A549 (cell line): ENCODE data around the gene HPCAL1. TPM values are rescaled to one million over a fixed set of nuclear protein-coding genes. Genes with fewer than 3 reads are reported as not detected.

Experiments
- ATAC-seq, 2 experiments: fragments of 200-7000 bp in 1 of 2; fragments of >200 bp in 1 of 2; cut with Nextera tagmentation in 1 of 2; cut with Tn5 transposase in 1 of 2; 3 replicates each; pipeline versions ENCODE4 v1.8.0 to v1.9.1; 2018 to 2020; ENCODE audit warnings: mild to moderate bottlenecking in 1 of 2, moderate library complexity in 1 of 2
- CTCF ChIA-PET: fragments of 300-600 bp; sonication (Branson Sonifier 250); formaldehyde crosslinking; extraction: SDS; loops from one replicate; lab custom pipeline; 2021; ENCODE audit warnings: antibody characterized with exemption, inconsistent platforms; lab: Yijun Ruan, JAX
- POLR2A ChIA-PET: fragments of 350-600 bp; formaldehyde crosslinking; extraction: SDS; loops from one replicate; lab custom pipeline; 2021; ENCODE audit warnings: antibody characterized with exemption, inconsistent platforms; lab: Yijun Ruan, JAX
- DNase-seq, 2 experiments: peaks; one replicate each; pipeline versions ENCODE4 v3.0.0 to v3.0.0-alpha.2; 2011 to 2016; ENCODE audit warnings: low read depth in 1 of 2, low spot score in 1 of 2
- FAIRE-seq: peaks from 2 replicates; lab custom pipeline; 2011; peaks lifted over from hg19 to GRCh38; lab: Jason Lieb, UNC
- H3K27ac ChIP-seq, 2 experiments: fragments of >200 bp; sonication (Bioruptor Twin); formaldehyde crosslinking; 3 replicates each; pipeline ENCODE4 v1.5.1; 2016 to 2017
- H3K4me1 ChIP-seq: fragments of >200 bp; sonication (Bioruptor Twin); formaldehyde crosslinking; 3 replicates; pipeline ENCODE4 v1.6.1; 2016
- H3K4me2 ChIP-seq: fragments of >200 bp; sonication (Bioruptor Twin); formaldehyde crosslinking; 3 replicates; pipeline ENCODE4 v1.6.1; 2016
- H3K4me3 ChIP-seq: fragments of >200 bp; sonication (Bioruptor Twin); formaldehyde crosslinking; 3 replicates; pipeline ENCODE4 v1.5.1; 2016
- H3K9me3 ChIP-seq: fragments of >200 bp; sonication (Bioruptor Twin); formaldehyde crosslinking; 3 replicates; pipeline ENCODE4 v1.6.1; 2016
- CBX2 ChIP-seq: fragments of 200-600 bp; sonication (generic); IDR thresholded peaks from 2 replicates; pipeline ENCODE4 v1.6.1; 2016; ENCODE audit warnings: low read depth, mild to moderate bottlenecking, borderline replicate concordance
- CBX8 ChIP-seq: fragments of 200-600 bp; sonication (generic); IDR thresholded peaks from 2 replicates; pipeline ENCODE4 v1.6.1; 2016
- CEBPB ChIP-seq, 2 experiments: fragments of >200 bp in 1 of 2; sonication (Bioruptor Twin) in 1 of 2; formaldehyde crosslinking in 1 of 2; IDR thresholded peaks; 2 replicates each; pipeline ENCODE4 v1.6.1; 2012 to 2016
- CHD2 ChIP-seq: fragments of 150-350 bp; IDR thresholded peaks from 2 replicates; pipeline ENCODE4 v1.6.1; 2014; ENCODE audit warnings: low read length; ENCODE audit not compliant: partially characterized antibody
- CHD4 ChIP-seq: fragments of 200-600 bp; sonication (generic); IDR thresholded peaks from 2 replicates; pipeline ENCODE4 v1.6.1; 2016; ENCODE audit warnings: antibody characterized with exemption, mild to moderate bottlenecking, borderline replicate concordance
- FOSL2 ChIP-seq, 2 experiments: fragments of 450-650 bp in 1 of 2; fragments of >200 bp in 1 of 2; sonication (Bioruptor Twin) in 1 of 2; formaldehyde crosslinking; IDR thresholded peaks; 2 replicates each; pipeline versions ENCODE4 v1.5.0 to v1.6.1; 2016 to 2020; ENCODE audit warnings: mild to moderate bottlenecking in 1 of 2, moderate library complexity in 1 of 2
- HOXB13 ChIP-seq: fragments of 250-450 bp; sonication (Bioruptor Pico); IDR thresholded peaks from 2 replicates; pipeline ENCODE4 v1.5.0; 2020; ENCODE audit warnings: low read depth, mild to moderate bottlenecking, moderate library complexity
- JUN ChIP-seq, 2 experiments: fragments of >200 bp; sonication (Bioruptor Twin); formaldehyde crosslinking; IDR thresholded peaks; 2 replicates in 1 of 2; 3 replicates in 1 of 2; pipeline ENCODE4 v1.6.1; 2016 to 2017
- KDM5A ChIP-seq: fragments of 200-600 bp; sonication (generic); IDR thresholded peaks from 2 replicates; pipeline ENCODE4 v1.6.1; 2016; ENCODE audit warnings: antibody characterized with exemption, mild to moderate bottlenecking
- NR3C1 ChIP-seq: fragments of >200 bp; sonication (Bioruptor Twin); formaldehyde crosslinking; IDR thresholded peaks from 3 replicates; pipeline ENCODE4 v1.6.1; 2017
- RCOR1 ChIP-seq: fragments of 150-350 bp; IDR thresholded peaks from 2 replicates; pipeline ENCODE4 v1.6.1; 2014; ENCODE audit warnings: antibody characterized with exemption, low read length, low read depth
- ZSCAN20 ChIP-seq: fragments of 250-450 bp; sonication (Bioruptor Pico); IDR thresholded peaks from 2 replicates; pipeline ENCODE4 v1.8.0; 2022; ENCODE audit warnings: mild to moderate bottlenecking, moderate library complexity
- WGBS: methylation state at CpG from one replicate; pipeline ENCODE4 v1.1.6; 2017; ENCODE audit errors: missing lambda C conversion rate; 5-methylcytosine and 5-hydroxymethylcytosine counted together
- polyA plus RNA-seq, 4 experiments: library from polyadenylated mRNA; depleted of rRNA in 3 of 4; stranded (reverse); fragments of >200 nt; fragmentation: RNase III in 1 of 4; extraction: RNeasy Plus Mini Kit Qiagen cat#74134 plus additional on column Dnase treatment in 1 of 4; gene quantifications; 2 replicates in 3 of 4; 3 replicates in 1 of 4; pipeline ENCODE4 v1.2.3, GENCODE V29; 2011 to 2017
- TF ChIP-seq, protein P1 (sequence below): IDR thresholded peaks from 2 replicates; pipeline ENCODE4 v1.6.1; 2012
- TF ChIP-seq, protein P2 (sequence below): IDR thresholded peaks from 2 replicates; pipeline ENCODE4 v1.6.1; 2012; ENCODE audit warnings: low read depth, borderline replicate concordance
- TF ChIP-seq, protein P3 (sequence below): fragments of >200 bp; sonication (Bioruptor Twin); formaldehyde crosslinking; IDR thresholded peaks from 3 replicates; pipeline ENCODE4 v1.6.1; 2016
- TF ChIP-seq, protein P4 (sequence below): IDR thresholded peaks from 2 replicates; pipeline ENCODE4 v1.6.1; 2012
- TF ChIP-seq, protein P5 (sequence below): fragments of 250-450 bp; sonication (Bioruptor Pico); IDR thresholded peaks from 2 replicates; pipeline ENCODE4 v1.5.0; 2021; ENCODE audit warnings: mild to moderate bottlenecking, moderate library complexity, borderline replicate concordance

The HPCAL1 gene
- polyA plus RNA-seq, 2 of the 4 experiments (the other 2 are of a cell fraction): 44.4 to 66.4 TPM

DNA sequence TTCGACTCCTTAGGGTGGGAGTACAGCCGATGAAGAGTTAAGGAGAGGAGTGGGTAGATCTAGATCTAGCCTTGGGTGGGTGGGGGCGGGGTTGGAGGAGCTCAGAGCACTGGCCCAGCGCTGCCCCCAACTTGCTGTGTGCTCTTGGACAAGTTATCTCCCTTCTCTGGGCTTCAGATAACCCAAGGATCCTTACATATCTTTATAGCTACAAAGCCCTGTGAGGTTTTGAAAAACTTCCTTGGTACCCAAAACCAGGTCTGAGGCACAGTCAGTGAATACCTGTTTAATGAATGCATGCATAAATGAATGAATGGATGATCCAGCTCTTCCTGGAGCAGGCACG is 146.8 kb downstream of the HPCAL1 start:
- peak overlapping the region; percentile 90 to 98 for H3K27ac ChIP-seq
- FAIRE-seq (no peak), DNase-seq (no peak), ATAC-seq (no peak)
- TF ChIP-seq, protein P1, sequence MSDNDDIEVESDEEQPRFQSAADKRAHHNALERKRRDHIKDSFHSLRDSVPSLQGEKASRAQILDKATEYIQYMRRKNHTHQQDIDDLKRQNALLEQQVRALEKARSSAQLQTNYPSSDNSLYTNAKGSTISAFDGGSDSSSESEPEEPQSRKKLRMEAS: no peak
- TF ChIP-seq CBX2: no peak
- TF ChIP-seq CHD4: no peak
- TF ChIP-seq, protein P2, sequence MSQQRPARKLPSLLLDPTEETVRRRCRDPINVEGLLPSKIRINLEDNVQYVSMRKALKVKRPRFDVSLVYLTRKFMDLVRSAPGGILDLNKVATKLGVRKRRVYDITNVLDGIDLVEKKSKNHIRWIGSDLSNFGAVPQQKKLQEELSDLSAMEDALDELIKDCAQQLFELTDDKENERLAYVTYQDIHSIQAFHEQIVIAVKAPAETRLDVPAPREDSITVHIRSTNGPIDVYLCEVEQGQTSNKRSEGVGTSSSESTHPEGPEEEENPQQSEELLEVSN: no peak
- no peak for TF ChIP-seq RCOR1
- TF ChIP-seq, protein P3, sequence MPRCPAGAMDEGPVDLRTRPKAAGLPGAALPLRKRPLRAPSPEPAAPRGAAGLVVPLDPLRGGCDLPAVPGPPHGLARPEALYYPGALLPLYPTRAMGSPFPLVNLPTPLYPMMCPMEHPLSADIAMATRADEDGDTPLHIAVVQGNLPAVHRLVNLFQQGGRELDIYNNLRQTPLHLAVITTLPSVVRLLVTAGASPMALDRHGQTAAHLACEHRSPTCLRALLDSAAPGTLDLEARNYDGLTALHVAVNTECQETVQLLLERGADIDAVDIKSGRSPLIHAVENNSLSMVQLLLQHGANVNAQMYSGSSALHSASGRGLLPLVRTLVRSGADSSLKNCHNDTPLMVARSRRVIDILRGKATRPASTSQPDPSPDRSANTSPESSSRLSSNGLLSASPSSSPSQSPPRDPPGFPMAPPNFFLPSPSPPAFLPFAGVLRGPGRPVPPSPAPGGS: no peak
- WGBS: 68% methylated on average over 4 of the region's 5 CpGs
- peak overlapping the region; percentile 78; the same call in 2 of the 3 replicates for H3K4me3 ChIP-seq
- CTCF ChIA-PET: interaction anchor here (0.7 to 3.1 kb wide), 10 partner anchors 14 to 401 kb away, joined by 3 to 21 read pairs (median 4); no protein-coding TSS in a partner anchor
- H3K9me3 ChIP-seq: no peaks in the 10 kb centered on the region
- peaks cover 66% of the 10 kb centered on the region for H3K4me1 ChIP-seq
- POLR2A ChIA-PET: interaction anchor here (0.8 to 2.1 kb wide), 2 partner anchors 44 to 48 kb away, joined by 4 to 17 read pairs; no protein-coding TSS in a partner anchor
- peak overlapping the region; percentile 92 for H3K4me2 ChIP-seq

DNA sequence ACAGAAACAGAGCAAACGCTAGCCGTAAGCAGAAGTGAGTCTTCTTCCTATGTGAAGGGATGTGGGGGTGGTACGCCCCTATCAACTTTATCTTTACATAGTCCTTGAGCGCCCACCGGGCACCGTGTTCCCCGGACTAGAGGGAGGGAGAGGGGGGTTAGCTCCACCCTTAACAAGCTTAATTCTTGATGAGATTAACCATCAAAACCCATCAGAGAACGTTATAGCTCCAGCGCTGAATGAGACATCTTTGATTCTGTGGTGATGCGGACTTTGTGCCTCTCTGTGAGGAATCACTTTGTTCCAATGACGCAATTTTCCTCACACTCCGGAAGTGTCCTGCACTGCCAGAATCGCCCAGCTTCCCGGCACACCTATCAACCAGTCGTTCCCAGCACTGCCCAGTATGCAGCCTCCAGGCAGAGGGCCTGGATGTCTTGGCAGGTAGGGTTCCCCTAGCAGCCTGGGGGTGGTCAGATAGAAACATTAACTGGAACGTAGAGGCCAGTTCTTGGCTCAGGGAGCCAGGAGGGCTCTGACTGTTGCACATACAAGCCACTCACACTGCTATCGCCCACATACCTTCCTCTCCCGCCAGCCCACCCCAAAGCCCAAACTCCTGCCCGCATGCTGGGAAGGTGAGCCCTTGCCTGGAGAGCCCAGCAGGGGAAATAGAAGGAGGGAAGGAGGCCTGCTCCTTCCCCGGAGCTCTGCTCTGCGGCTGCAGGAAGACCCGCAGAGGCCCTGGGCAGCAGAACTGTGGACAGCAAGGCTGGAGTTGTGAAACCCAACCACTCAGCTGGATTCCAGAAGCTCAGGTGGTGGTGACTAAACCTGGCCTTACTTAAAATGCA is 147.4 kb downstream of the HPCAL1 start:
- Histone ChIP-seq H3K4me3 (peak overlapping the region; percentile 16; the same call in 2 of the 3 replicates), H3K27ac (peak overlapping the region; percentile 90 to 98), H3K9me3 (no peaks in the 10 kb centered on the region), H3K4me1 (peaks cover 67% of the 10 kb centered on the region), H3K4me2 (peak overlapping the region; percentile 92)
- FAIRE-seq (no peak), ATAC-seq (peak; percentile 2 to 41; a peak in 3 of 6 replicates), DNase-seq (peak; percentile 58 to 80)
- ChIA-PET POLR2A (interaction anchor here (0.8 to 2.1 kb wide), 2 partner anchors 43 to 47 kb away, joined by 4 to 17 read pairs; no protein-coding TSS in a partner anchor), CTCF (interaction anchor here (0.7 to 3.1 kb wide), 12 partner anchors 15 to 402 kb away, joined by 3 to 21 read pairs (median 3); no protein-coding TSS in a partner anchor)
- TF ChIP-seq CBX8 (no peak), CHD4 (no peak), CEBPB (IDR thresholded peaks at IDR 0.05) (peak; percentile 66 to 88; a peak in 3 of 4 replicates), FOSL2 (IDR thresholded peaks at IDR 0.05) (no peak), FOSL2 (CRISPR knock-in tag; IDR thresholded peaks at IDR 0.05) (peak; percentile 41; the same call in 1 of the 2 replicates), JUN (IDR thresholded peaks at IDR 0.05) (peak in 1 of 2 experiments; percentile 50; a peak in 1 of 5 replicates), ZSCAN20 (CRISPR knock-in tag) (no peak), NR3C1 (no peak)
- TF ChIP-seq, protein P4, sequence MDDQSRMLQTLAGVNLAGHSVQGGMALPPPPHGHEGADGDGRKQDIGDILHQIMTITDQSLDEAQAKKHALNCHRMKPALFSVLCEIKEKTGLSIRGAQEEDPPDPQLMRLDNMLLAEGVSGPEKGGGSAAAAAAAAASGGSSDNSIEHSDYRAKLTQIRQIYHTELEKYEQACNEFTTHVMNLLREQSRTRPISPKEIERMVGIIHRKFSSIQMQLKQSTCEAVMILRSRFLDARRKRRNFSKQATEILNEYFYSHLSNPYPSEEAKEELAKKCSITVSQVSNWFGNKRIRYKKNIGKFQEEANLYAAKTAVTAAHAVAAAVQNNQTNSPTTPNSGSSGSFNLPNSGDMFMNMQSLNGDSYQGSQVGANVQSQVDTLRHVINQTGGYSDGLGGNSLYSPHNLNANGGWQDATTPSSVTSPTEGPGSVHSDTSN: no peak
- TF ChIP-seq, protein P1: peak; percentile 36; the same call in 1 of the 2 replicates
- WGBS: 59% methylated on average over 22 of the region's 22 CpGs

DNA sequence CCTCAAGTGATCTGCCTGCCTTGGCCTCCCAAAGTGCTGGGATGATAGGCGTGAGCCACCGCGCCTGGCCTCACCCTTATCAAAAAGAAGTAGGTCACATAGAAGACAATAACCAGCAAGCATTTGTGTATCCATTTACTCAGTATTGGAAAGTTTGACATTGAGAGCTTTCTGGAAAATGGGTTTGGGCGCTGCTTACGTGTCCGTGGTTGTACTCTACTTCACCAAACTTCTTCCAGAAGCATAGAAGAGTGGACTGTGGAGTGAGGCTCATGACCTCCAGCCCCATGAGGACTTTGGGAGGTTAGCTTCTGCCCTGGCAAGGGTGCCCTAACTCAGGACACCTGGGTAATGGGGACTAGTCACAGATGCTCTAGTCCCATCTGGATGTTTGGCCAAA is 149.1 kb downstream of the HPCAL1 start:
- no peak for FAIRE-seq
- TF ChIP-seq, protein P5, sequence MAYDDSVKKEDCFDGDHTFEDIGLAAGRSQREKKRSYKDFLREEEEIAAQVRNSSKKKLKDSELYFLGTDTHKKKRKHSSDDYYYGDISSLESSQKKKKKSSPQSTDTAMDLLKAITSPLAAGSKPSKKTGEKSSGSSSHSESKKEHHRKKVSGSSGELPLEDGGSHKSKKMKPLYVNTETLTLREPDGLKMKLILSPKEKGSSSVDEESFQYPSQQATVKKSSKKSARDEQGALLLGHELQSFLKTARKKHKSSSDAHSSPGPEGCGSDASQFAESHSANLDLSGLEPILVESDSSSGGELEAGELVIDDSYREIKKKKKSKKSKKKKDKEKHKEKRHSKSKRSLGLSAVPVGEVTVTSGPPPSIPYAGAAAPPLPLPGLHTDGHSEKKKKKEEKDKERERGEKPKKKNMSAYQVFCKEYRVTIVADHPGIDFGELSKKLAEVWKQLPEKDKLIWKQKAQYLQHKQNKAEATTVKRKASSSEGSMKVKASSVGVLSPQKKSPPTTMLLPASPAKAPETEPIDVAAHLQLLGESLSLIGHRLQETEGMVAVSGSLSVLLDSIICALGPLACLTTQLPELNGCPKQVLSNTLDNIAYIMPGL (CRISPR knock-in tag): no peak
- no peak for TF ChIP-seq HOXB13 (CRISPR knock-in tag)
- no peak for TF ChIP-seq KDM5A
- TF ChIP-seq CHD2: no peak
- peaks cover 59% of the 10 kb centered on the region for H3K4me1 ChIP-seq
- CTCF ChIA-PET: interaction anchor here (0.6 to 3.1 kb wide), 16 partner anchors 12 to 379 kb away, joined by 3 to 21 read pairs (median 3); no protein-coding TSS in a partner anchor
- peak overlapping the region; percentile 90 to 98 for H3K27ac ChIP-seq
- no peaks in the 10 kb centered on the region for H3K9me3 ChIP-seq
- DNase-seq: no peak
- WGBS: 95% methylated on average over 6 of the region's 6 CpGs
- no peak; a peak in 1 of 6 replicates for ATAC-seq
- POLR2A ChIA-PET: interaction anchor here (0.8 to 1.8 kb wide), 2 partner anchors 20 to 42 kb away, joined by 5 to 14 read pairs; no protein-coding TSS in a partner anchor
- H3K4me2 ChIP-seq: peak overlapping the region; percentile 60
- H3K4me3 ChIP-seq: no peak overlapping the region
